ENCODE data around the gene AIF1L.

AIF1L gene

GRCh38 chr9:131122158-131122557 is 25.8 kb downstream of the AIF1L start:
- DNase-seq (ENCODE audit: low read depth in 2 of 2): no peak
- no peak for TF ChIP-seq CTCF (IDR thresholded peaks at IDR 0.05; ENCODE audit: low read depth, low read length)

GRCh38 chr9:131125038-131125287 is 28.6 kb downstream of the AIF1L start:
- TF ChIP-seq CTCF (IDR thresholded peaks at IDR 0.05; ENCODE audit: low read depth, low read length): no peak
- H3K4me3 ChIP-seq (replicated peaks in 1 of 2; ENCODE audit: low read depth in 2 of 2, low read length in 2 of 2): peak overlapping the region; percentile 96 to 97
- DNase-seq (ENCODE audit: low read depth in 2 of 2): peak in 1 of 2 donors; percentile 10

More at GRCh38 chr9:131122158-131122557, 25.8 kb downstream of the AIF1L start:
- H3K4me3 ChIP-seq (replicated peaks in 1 of 2; ENCODE audit: low read depth in 2 of 2, low read length in 2 of 2): no peak overlapping the region

GRCh38 chr9:131125288-131126058 is 29.1 kb downstream of the AIF1L start, which contains the start of gene NUP214:
Gene NUP214, plus strand, starts transcription at chr9:131125586. Its CDS starts 119 bp downstream, at chr9:131125705.
- DNase-seq (ENCODE audit: low read depth in 2 of 2): peak; percentile 98
- peak within 1 kb of the TSS; percentile 96 to 97 for H3K4me3 ChIP-seq (replicated peaks in 1 of 2; ENCODE audit: low read depth in 2 of 2, low read length in 2 of 2)
- TF ChIP-seq CTCF (IDR thresholded peaks at IDR 0.05; ENCODE audit: low read depth, low read length): no peak

DNA sequence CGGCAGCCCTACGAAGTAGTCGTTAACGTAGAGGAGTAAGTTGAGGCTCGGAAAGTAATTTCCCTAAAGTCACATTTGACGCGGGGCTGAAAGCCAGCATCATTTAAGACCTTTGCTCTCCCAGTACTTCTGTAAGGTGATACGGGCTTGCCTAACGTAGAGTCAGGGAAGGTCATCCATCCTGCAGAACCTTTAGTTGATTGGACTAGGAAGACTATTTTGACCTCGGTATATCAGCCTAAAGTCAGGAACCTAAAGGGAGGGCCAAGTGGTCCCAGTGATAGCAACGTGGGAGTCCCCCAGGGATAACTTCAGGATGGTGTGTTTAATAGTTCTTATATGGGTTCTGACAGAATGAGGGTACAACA is 29.7 kb downstream of the AIF1L start:
- TF ChIP-seq CTCF (IDR thresholded peaks at IDR 0.05; ENCODE audit: low read depth, low read length): no peak
- peak overlapping the region; percentile 96 to 97 for H3K4me3 ChIP-seq (replicated peaks in 1 of 2; ENCODE audit: low read depth in 2 of 2, low read length in 2 of 2)
- no peak for DNase-seq (ENCODE audit: low read depth in 2 of 2)

- H3K4me3 ChIP-seq (replicated peaks in 1 of 2; ENCODE audit: low read depth in 2 of 2, low read length in 2 of 2): no peak overlapping the region
- no peak for DNase-seq (ENCODE audit: low read depth in 2 of 2)
- TF ChIP-seq CTCF (IDR thresholded peaks at IDR 0.05; ENCODE audit: low read depth, low read length): no peak
These were observed 32.9 kb downstream of the AIF1L start for GRCh38 chr9:131129183-131129582.

- H3K4me3 ChIP-seq (replicated peaks in 1 of 2; ENCODE audit: low read depth in 2 of 2, low read length in 2 of 2): no peak overlapping the region
- no peak for DNase-seq (ENCODE audit: low read depth in 2 of 2)
- no peak for TF ChIP-seq CTCF (IDR thresholded peaks at IDR 0.05; ENCODE audit: low read depth, low read length)
These were observed 42.3 kb downstream of the AIF1L start for GRCh38 chr9:131138676-131139075.

DNA sequence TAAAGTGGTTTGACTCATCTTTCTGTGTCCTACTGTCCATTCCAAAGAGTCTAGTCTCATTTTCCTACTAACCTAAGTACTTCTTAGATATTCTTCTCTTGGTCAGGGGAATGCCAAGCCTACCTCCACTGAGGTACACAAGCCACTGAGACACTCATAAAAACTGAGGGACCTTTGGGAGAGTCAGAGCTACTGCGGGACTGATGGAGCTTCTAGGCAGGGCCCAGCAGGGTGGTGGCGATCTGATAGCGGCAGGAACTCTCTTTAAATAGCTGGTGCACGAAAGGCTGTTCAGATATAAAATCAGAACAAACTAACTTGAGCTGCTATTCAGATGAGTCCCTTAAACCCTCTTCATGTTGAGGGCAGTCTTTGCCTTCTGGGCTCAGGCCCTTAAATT is 43.8 kb downstream of the AIF1L start:
- DNase-seq (ENCODE audit: low read depth in 2 of 2): no peak
- TF ChIP-seq CTCF (IDR thresholded peaks at IDR 0.05; ENCODE audit: low read depth, low read length): no peak
- no peak overlapping the region for H3K4me3 ChIP-seq (replicated peaks in 1 of 2; ENCODE audit: low read depth in 2 of 2, low read length in 2 of 2)

Measured in cardiac fibroblast (primary cell).